Liver (tissue), 9 donors: ENCODE data around the gene ANKDD1B. TPM values are rescaled to one million over a fixed set of nuclear protein-coding genes. Genes with fewer than 3 reads are reported as not detected.

ENCODE experiments used
- DNase-seq: peaks from one replicate; pipeline ENCODE4 v3.0.0-alpha.2; 2017; ENCODE audit warnings: low spot score
- H3K27ac ChIP-seq, 2 donors: one replicate each; pipeline ENCODE4 v1.7.0; 2013; ENCODE audit warnings: inconsistent platforms in 2 of 2, low read length in 2 of 2, control low read depth in 1 of 2, low read depth in 1 of 2, mild to moderate bottlenecking in 1 of 2
- H3K27me3 ChIP-seq, 4 donors: one replicate each; pipeline versions ENCODE4 v1.6.1 to v1.7.0; 2013; ENCODE audit warnings: low read length in 3 of 4, inconsistent platforms in 1 of 4, mild to moderate bottlenecking in 1 of 4, moderate library complexity in 1 of 4; ENCODE audit not compliant: control insufficient read depth in 4 of 4, insufficient read depth in 4 of 4
- H3K36me3 ChIP-seq, 4 donors: one replicate each; pipeline versions ENCODE4 v1.6.1 to v1.7.0; 2013; ENCODE audit warnings: low read length in 3 of 4, mild to moderate bottlenecking in 3 of 4, low read depth in 1 of 4, moderate library complexity in 1 of 4; ENCODE audit not compliant: control insufficient read depth in 4 of 4, insufficient read depth in 3 of 4
- H3K4me1 ChIP-seq, 4 donors: one replicate each; pipeline versions ENCODE4 v1.6.1 to v1.7.0; 2013; ENCODE audit warnings: low read length in 3 of 4, mild to moderate bottlenecking in 3 of 4, moderate library complexity in 1 of 4; ENCODE audit not compliant: control insufficient read depth in 4 of 4, insufficient read depth in 4 of 4
- H3K4me3 ChIP-seq, 3 donors: one replicate each; pipeline versions ENCODE4 v1.6.1 to v1.7.0; 2013; ENCODE audit warnings: low read length in 3 of 3, control low read depth in 1 of 3, low read depth in 1 of 3, mild to moderate bottlenecking in 1 of 3
- H3K9ac ChIP-seq, 2 donors: one replicate each; pipeline ENCODE4 v1.7.0; 2013; ENCODE audit warnings: low read length in 2 of 2, mild to moderate bottlenecking in 2 of 2, moderate library complexity in 2 of 2, control low read depth in 1 of 2, low read depth in 1 of 2
- H3K9me3 ChIP-seq, 4 donors: one replicate each; pipeline versions ENCODE4 v1.6.1 to v1.7.0; 2013; ENCODE audit warnings: low read length in 3 of 4; ENCODE audit not compliant: control insufficient read depth in 4 of 4
- ATF3 ChIP-seq: IDR thresholded peaks from 2 replicates; pipeline ENCODE4 v1.6.1; 2016; ENCODE audit warnings: antibody characterized with exemption
- CTCF ChIP-seq: fragments of 150-350 bp; IDR thresholded peaks from 2 replicates; pipeline ENCODE4 v1.5.1; 2017; ENCODE audit warnings: improper control_type of control experiment, low read depth, low read length; ENCODE audit not compliant: missing input control
- EGR1 ChIP-seq, 2 donors: IDR thresholded peaks; 2 replicates each; pipeline ENCODE4 v1.6.1; 2016 to 2018; ENCODE audit warnings: antibody characterized with exemption in 2 of 2, low read depth in 2 of 2
- FOXA2 ChIP-seq: IDR thresholded peaks from 2 replicates; pipeline ENCODE4 v1.6.1; 2016; ENCODE audit warnings: antibody characterized with exemption
- GABPA ChIP-seq, 2 donors: IDR thresholded peaks in 1 of 2; conservative IDR thresholded peaks in 1 of 2; 2 replicates each; pipeline ENCODE4 v1.6.1; 2016; ENCODE audit warnings: antibody characterized with exemption in 2 of 2, mild to moderate bottlenecking in 1 of 2, moderate library complexity in 1 of 2
- HNF4A ChIP-seq, 2 donors: conservative IDR thresholded peaks; 2 replicates each; pipeline ENCODE4 v1.6.1; 2016; ENCODE audit warnings: antibody characterized with exemption in 2 of 2, mild to moderate bottlenecking in 2 of 2
- HNF4G ChIP-seq: IDR thresholded peaks from 2 replicates; pipeline ENCODE4 v1.6.1; 2016; ENCODE audit warnings: antibody characterized with exemption
- JUND ChIP-seq, 2 donors: IDR thresholded peaks; 2 replicates each; pipeline ENCODE4 v1.6.1; 2016; ENCODE audit warnings: antibody characterized with exemption in 2 of 2
- MAX ChIP-seq: IDR thresholded peaks from 2 replicates; pipeline ENCODE4 v1.6.1; 2016; ENCODE audit warnings: antibody characterized with exemption
- NR2F2 ChIP-seq: IDR thresholded peaks from 2 replicates; pipeline ENCODE4 v1.6.1; 2016; ENCODE audit warnings: antibody characterized with exemption
- RAD21 ChIP-seq, 2 donors: IDR thresholded peaks; 2 replicates each; pipeline ENCODE4 v1.6.1; 2016; ENCODE audit warnings: antibody characterized with exemption in 2 of 2, mild to moderate bottlenecking in 2 of 2
- REST ChIP-seq: IDR thresholded peaks from 2 replicates; pipeline ENCODE4 v1.6.1; 2016; ENCODE audit warnings: antibody characterized with exemption, mild to moderate bottlenecking
- RXRA ChIP-seq, 2 donors: IDR thresholded peaks; 2 replicates each; pipeline ENCODE4 v1.6.1; 2017 to 2018; ENCODE audit warnings: antibody characterized with exemption in 2 of 2, mild to moderate bottlenecking in 1 of 2
- SP1 ChIP-seq: IDR thresholded peaks from 2 replicates; pipeline ENCODE4 v1.6.1; 2018; ENCODE audit warnings: antibody characterized with exemption, mild to moderate bottlenecking
- TAF1 ChIP-seq: conservative IDR thresholded peaks from 2 replicates; pipeline ENCODE4 v1.6.1; 2016; ENCODE audit warnings: antibody characterized with exemption, mild to moderate bottlenecking
- YY1 ChIP-seq: IDR thresholded peaks from 2 replicates; pipeline ENCODE4 v1.6.1; 2016; ENCODE audit warnings: antibody characterized with exemption, mild to moderate bottlenecking
- WGBS: extraction: QIAGEN DNeasy Blood & Tissue Kit; methylation state at CpG from one replicate; pipeline ENCODE4 v1.1.7; 2013; 5-methylcytosine and 5-hydroxymethylcytosine counted together
- polyA plus RNA-seq, 2 donors: library from polyadenylated mRNA; stranded (reverse) in 1 of 2; unstranded in 1 of 2; fragments of 200-250 nt in 1 of 2; fragments of >200 nt in 1 of 2; fragmentation: Nextera tagmentation in 1 of 2; extraction: Ambion mirVana in 1 of 2; gene quantifications; one replicate each; pipeline versions ENCODE4 v1.2.1 to v1.2.3, GENCODE V29; 2013 to 2015
- total RNA-seq, 2 donors: library from RNA; depleted of rRNA; stranded (reverse); fragments of >200 nt; gene quantifications; one replicate each; pipeline ENCODE4 v1.2.3, GENCODE V29; 2014
- donor health status: healthy.
- donor health status: healthy.
- donor health status: healthy.
- donor health status: healthy.
- donor health status: healthy.

Gene ANKDD1B
- total and polyA plus RNA-seq, 4 donors, result 0.05 to 1.4 (median 0.52) TPM

- TF ChIP-seq RAD21 (IDR thresholded peaks at IDR 0.05) (no peak), YY1 (no peak)
Measured at GRCh38 chr5:75600535-75600934, 10.7 kb upstream of the ANKDD1B start (continued).

GRCh38 chr5:75601567-75601966 is 9.7 kb upstream of the ANKDD1B start:
- peaks cover 0 to 10% (median 4%) of the 10 kb centered on the region in 4 donors for H3K36me3 ChIP-seq
- WGBS, result 95% methylated on average over 1 of the region's 1 CpG
- no peak for TF ChIP-seq EGR1 (IDR thresholded peaks at IDR 0.05; ENCODE audit: low read depth in 2 of 2)
- no peak for TF ChIP-seq HNF4A (conservative IDR thresholded peaks at IDR 0.05)
- TF ChIP-seq REST, result no peak
- TF ChIP-seq CTCF, result no peak
- TF ChIP-seq ATF3, result no peak
- no peak for TF ChIP-seq FOXA2
- no peak for TF ChIP-seq HNF4G
- no peak for TF ChIP-seq NR2F2
- no peak for TF ChIP-seq RAD21 (IDR thresholded peaks at IDR 0.05)
- no peak for TF ChIP-seq RXRA (IDR thresholded peaks at IDR 0.05)
- TF ChIP-seq JUND (IDR thresholded peaks at IDR 0.05), result no peak
- no peak for TF ChIP-seq MAX
- no peak for TF ChIP-seq SP1
- no peak for TF ChIP-seq TAF1
- H3K4me1 ChIP-seq, result no peaks in the 10 kb centered on the region
- DNase-seq, result no peak
- H3K27me3 ChIP-seq, result no peaks in the 10 kb centered on the region
- H3K4me3 ChIP-seq, result no peak overlapping the region
- H3K9me3 ChIP-seq, result no peaks in the 10 kb centered on the region
- H3K9ac ChIP-seq, result no peak overlapping the region
- H3K27ac ChIP-seq, result no peak overlapping the region

- Histone ChIP-seq H3K27ac (no peak overlapping the region), H3K4me1 (no peaks in the 10 kb centered on the region), H3K36me3 (peaks cover 0 to 8% (median 4%) of the 10 kb centered on the region in 4 donors), H3K4me3 (no peak overlapping the region), H3K9me3 (no peaks in the 10 kb centered on the region), H3K27me3 (no peaks in the 10 kb centered on the region), H3K9ac (no peak overlapping the region)
- no peak for DNase-seq
- no peak for TF ChIP-seq RAD21 (IDR thresholded peaks at IDR 0.05)
- no peak for TF ChIP-seq YY1
- TF ChIP-seq HNF4A (conservative IDR thresholded peaks at IDR 0.05), result no peak
- TF ChIP-seq GABPA (IDR thresholded peaks at IDR 0.05 in 1 of 2, conservative IDR thresholded peaks at IDR 0.05 in 1 of 2), result no peak
- TF ChIP-seq SP1, result no peak
- TF ChIP-seq HNF4G, result no peak
- no peak for TF ChIP-seq TAF1
- TF ChIP-seq JUND (IDR thresholded peaks at IDR 0.05), result no peak
- no peak for TF ChIP-seq CTCF
- TF ChIP-seq FOXA2, result no peak
- TF ChIP-seq NR2F2, result no peak
- WGBS, result 97% methylated on average over 3 of the region's 3 CpGs
Measured at GRCh38 chr5:75601996-75602395, 9.3 kb upstream of the ANKDD1B start.
